GM18502 (cell line): ENCODE data around the gene IGFBP6.

Experiments
- ATAC-seq: cut with Tn5 transposase; IDR thresholded peaks from one replicate; pipeline ENCODE4 v1.9.1; 2021; ENCODE audit warnings: mild to moderate bottlenecking; ENCODE audit not compliant: unreplicated experiment, poor library complexity

IGFBP6 gene

GRCh38 chr12:53113951-53114350, 16.5 kb downstream of the IGFBP6 start:
- no peak for ATAC-seq

DNA sequence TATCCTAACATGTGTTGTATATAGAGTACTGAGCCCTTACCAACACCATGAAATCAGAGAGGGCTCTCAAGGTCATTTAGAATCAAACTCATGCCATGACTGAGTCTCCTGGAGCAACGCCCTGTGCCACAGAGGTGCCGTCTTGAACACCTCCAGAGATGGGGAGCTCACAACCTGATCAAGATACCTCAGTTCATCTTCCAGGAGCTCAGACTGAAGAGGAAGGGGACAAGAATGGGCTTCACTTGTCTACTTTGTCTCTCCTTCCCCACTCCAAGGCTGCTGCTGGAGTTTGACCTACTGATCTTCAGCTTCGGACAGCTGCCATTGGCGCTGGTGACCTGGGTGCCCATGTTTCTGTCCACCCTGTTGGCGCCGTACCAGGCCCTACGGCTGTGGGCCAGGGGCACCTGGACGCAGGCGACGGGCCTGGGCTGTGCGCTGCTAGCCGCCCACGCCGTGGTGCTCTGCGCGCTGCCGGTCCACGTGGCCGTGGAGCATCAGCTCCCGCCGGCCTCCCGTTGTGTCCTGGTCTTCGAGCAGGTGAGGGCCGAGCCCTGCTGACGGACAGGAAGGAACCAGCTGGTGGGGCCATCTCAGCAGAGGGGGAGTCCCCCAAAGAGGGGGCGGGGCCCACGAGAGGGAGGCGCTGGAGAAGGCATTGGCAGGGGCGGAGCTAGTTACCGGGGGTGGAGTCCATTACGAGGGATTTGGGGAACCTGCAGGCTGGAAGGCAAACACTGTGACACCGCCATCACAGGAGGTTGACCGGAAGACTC, 17.8 kb downstream of the IGFBP6 start:
- ATAC-seq: no peak

DNA sequence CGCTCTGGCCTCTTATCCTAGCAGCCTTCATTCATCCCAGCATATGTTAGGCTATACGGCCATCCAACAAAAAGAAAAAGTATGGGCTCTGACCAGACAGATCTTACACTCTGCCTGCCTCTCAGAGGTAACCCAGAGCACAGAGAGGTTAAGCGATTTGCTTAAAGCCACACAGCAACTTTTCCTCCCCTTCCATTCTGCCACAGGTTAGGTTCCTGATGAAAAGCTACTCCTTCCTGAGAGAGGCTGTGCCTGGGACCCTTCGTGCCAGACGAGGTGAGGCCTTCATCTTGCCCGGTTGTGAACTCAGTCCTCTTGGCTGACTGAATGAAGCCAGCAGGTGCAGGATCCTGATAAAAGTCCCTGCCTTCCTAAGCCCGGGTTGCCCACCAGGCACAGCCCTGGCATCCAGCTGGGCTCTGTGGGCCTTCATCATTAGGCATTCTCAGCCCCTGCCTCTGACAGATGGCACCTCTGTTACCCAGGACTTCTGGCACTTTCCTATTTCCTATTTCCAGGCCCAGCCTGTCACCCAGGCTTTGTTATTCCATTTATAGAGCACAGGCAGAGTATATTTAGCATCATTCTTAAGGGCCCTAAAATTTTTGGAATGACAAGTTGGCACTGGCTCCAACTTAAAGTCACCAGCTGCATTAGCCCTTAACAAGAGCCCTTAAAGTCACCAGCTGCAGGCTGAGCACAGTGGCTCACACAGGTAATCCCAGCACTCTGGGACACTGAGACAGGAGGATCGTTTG, 18.6 kb downstream of the IGFBP6 start:
- ATAC-seq: no peak

DNA sequence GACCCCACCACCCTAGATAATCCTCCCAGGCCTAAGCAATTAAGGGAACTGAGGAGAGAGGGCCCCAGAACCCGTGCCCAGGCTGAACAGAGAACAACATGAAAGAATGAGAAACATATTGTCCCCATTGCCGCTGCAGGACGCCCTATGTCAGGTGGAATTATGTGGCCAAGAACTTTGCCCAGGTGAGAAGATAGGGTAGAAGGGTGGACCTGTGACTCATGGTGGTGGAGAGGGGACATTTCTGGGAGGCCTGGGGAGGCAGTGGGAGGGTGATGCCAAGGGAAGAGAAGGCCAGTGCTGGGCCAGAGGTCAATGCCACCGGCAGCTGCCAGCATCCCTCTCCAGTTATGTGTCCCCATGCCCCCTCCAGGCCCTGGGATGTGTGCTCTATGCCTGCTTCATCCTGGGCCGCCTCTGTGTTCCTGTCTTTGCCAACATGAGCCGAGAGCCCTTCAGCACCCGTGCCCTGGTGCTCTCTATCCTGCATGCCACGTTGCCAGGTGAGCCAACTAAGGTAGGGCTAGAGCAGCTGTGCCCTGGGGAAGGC, 21.4 kb downstream of the IGFBP6 start:
- ATAC-seq: no peak

GRCh38 chr12:53120685-53121525, 23.4 kb downstream of the IGFBP6 start:
- ATAC-seq: no peak

DNA sequence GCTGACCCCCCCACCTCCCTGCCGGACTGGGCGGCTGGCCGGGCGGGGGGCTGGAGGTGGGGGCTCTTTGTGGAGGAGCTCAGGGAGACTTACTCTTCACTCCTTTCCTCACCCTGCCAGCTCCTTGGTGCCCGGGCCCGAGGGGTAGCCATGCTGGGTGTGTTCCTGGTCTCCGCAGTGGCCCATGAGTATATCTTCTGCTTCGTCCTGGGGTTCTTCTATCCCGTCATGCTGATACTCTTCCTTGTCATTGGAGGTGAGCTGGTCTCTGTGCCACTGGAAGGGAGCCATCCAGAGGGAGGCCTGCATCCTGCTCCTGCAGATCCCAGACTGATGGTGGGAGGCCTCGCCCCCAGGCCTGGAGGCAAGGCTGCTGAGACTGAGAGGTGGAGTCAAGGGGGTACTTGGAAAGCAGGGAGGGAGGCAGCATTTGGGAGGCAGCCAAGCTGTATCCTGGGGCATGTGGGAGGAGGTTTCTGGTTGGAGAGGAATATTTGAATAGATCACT, 25.5 kb downstream of the IGFBP6 start:
- ATAC-seq: no peak

DNA sequence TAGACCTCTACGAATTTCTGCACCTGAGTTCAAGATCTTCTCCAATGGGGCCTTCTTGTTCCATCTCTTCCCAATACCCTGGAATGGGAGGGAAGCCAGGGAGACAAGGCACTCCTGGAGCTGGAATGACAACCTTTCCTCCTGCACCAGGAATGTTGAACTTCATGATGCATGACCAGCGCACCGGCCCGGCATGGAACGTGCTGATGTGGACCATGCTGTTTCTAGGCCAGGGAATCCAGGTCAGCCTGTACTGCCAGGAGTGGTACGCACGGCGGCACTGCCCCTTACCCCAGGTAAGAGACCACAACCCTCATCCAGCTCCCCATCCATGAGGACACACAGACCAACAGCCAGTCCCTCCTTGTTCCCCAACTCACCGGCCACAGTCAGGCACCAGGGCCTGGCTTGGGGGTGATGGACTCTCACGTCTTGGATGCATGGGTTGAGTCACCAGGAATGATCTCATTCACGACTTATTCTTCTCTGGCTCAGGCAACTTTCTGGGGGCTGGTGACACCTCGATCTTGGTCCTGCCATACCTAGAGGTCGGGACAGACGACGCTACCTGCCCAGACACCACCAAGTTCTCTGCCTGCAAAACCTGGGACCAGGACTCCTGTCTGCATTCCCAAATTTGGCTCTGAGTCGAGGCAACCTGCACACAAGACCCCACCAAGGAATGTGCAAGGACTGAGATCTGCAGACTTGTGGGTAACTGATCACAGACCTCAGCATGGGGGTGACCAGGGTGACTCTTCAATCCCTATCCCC, 26.3 kb downstream of the IGFBP6 start:
- no peak for ATAC-seq

DNA sequence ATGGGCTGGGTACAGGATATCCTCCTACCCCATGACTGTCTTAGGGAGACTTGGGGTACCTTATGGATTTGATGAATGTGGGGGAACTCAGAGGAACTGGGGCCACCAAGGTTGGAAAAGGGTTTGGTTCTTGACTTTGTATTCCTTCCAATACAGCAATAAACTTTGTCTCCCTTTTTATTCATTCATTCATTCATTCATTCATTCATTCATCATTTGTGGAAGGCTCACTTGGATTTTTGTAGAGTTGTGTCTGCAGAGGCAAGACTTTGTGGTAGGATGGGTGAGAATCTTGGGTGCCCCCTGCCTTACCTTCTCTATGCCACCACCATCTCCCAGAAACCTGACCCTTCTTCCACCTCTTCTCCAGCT, 26.9 kb downstream of the IGFBP6 start:
- no peak for ATAC-seq

GRCh38 chr12:53127169-53127568, 29.7 kb downstream of the IGFBP6 start:
- ATAC-seq: no peak

- ATAC-seq: no peak
Observed at GRCh38 chr12:53128780-53129569, 31.5 kb downstream of the IGFBP6 start.

- ATAC-seq: no peak
Observed at GRCh38 chr12:53131844-53132243, 34.4 kb downstream of the IGFBP6 start.

GRCh38 chr12:53133722-53134121, 36.3 kb downstream of the IGFBP6 start:
- ATAC-seq: no peak

DNA sequence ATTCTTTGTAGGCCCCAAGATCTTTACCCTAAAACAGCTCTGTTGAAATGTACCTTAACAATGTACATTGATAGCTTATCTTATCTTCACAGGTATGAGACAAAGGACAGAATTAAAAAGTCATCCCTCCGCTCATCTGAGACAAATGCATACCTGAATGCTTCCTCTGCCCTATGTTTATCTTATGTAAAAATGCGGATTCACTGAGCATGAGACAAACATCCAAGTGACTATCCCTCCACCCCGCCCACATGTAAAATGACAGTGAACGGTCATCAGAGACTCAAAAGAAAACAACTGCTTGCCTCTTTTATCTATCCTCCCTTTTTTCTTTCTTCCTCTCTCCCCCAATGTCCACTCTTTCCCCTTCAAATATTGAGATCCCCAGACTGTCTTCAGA, 45.9 kb downstream of the IGFBP6 start:
- no peak for ATAC-seq

GRCh38 chr12:53145383-53146260, 48.2 kb downstream of the IGFBP6 start:
- ATAC-seq: no peak

GRCh38 chr12:53147181-53147580, 49.7 kb downstream of the IGFBP6 start:
- ATAC-seq: no peak

DNA sequence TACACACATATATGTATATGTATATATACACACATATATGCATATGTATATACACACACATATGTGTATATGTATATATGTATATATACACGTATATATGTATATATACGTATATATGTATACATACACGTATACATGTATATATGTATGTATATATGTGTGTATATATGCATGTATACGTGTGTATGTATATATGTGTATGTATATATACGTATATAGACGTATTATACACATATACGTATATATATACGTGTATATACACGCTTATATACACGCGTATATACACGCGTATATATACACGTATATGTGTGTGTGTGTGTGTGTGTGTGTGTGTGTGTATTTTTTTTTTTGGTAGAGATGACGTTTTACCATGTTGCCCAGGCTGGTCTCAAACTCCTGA, 50.2 kb downstream of the IGFBP6 start:
- ATAC-seq: no peak

GRCh38 chr12:53151039-53151438, 53.6 kb downstream of the IGFBP6 start:
- ATAC-seq: no peak
